ENCODE results near the gene SPAG9. TPM values are rescaled to one million over a fixed set of nuclear protein-coding genes. Genes with fewer than 3 reads are reported as not detected.
"Not testable (repeated sequence)": the region's sequence is repeated elsewhere in the genome, so short reads cannot be mapped to it uniquely, and the experiment has no call there.

SPAG9 gene
- total RNA-seq, 1 donor from 2014 or later = 48.2 TPM

GRCh38 chr17:50946223-50946890, 174.3 kb downstream of the SPAG9 start:
- intact Hi-C loops (cut with micrococcal nuclease) = no loop called here

GRCh38 chr17:50945779-50946222, 174.9 kb downstream of the SPAG9 start:
- intact Hi-C loops (cut with micrococcal nuclease) = loop anchor here (2.0 kb wide), 1 partner anchor 35 kb away; no protein-coding TSS in a partner anchor

DNA sequence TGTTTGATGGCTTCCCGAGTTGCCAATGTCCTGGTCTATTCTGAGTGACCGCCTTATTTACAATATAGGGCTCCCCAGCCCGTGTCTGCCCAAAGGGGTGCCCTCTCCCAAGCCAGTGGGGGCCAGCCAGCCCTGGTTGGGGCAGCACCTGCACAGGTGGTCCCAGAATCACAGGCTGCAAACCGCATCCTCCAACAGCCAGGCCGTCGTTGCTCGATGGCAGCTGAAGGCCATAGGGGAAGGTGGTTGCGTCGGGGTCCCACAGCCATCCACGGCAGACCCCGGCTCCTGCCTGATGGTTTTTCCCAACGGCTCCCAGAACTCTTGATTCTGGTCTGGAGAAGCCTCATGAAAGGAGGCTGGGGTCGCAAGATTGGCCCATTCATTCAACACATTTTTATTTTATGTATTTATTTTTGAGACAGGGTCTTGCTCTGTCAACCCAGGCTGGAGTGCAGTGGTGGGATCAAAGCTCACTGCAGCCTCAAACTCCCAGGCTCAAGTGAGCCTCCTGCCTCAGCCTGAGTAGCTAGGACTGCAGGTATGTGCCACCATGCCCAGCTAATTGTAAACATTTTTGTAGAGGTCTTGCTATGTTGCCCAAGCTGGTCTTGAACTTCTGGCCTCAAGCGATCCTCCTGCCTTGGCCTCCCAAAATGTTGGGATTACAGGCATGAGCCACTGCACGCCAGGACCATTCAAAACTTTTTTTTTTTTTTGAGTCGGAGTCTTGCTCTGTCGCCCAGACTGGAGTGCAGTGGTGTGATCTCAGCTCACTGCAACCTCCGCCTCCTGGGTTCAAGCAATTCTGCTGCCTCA, 175.6 kb downstream of the SPAG9 start:
- intact Hi-C loops (cut with micrococcal nuclease) = loop anchor here (1.0 to 2.0 kb wide), 2 partner anchors 34 to 78 kb away; no protein-coding TSS in a partner anchor

- intact Hi-C loops (cut with micrococcal nuclease) = loop anchor here (1.0 to 2.0 kb wide), 2 partner anchors 33 to 77 kb away; no protein-coding TSS in a partner anchor
Measured at GRCh38 chr17:50944054-50944901, 176.4 kb downstream of the SPAG9 start.

GRCh38 chr17:50943575-50943933, 177.1 kb downstream of the SPAG9 start:
- intact Hi-C loops (cut with micrococcal nuclease) = no loop called here

GRCh38 chr17:50941676-50942048, 179.0 kb downstream of the SPAG9 start:
- intact Hi-C loops (cut with micrococcal nuclease) = not testable (repeated sequence)

- intact Hi-C loops (cut with micrococcal nuclease) = no loop called here
Measured at GRCh38 chr17:50939795-50940684, 180.6 kb downstream of the SPAG9 start.

GRCh38 chr17:50939542-50939794, 181.2 kb downstream of the SPAG9 start:
- intact Hi-C loops (cut with micrococcal nuclease) = no loop called here

GRCh38 chr17:50938821-50939541, 181.7 kb downstream of the SPAG9 start:
- intact Hi-C loops (cut with micrococcal nuclease) = no loop called here

- intact Hi-C loops (cut with micrococcal nuclease) = no loop called here
Measured at GRCh38 chr17:50935996-50936266, 184.7 kb downstream of the SPAG9 start.

DNA sequence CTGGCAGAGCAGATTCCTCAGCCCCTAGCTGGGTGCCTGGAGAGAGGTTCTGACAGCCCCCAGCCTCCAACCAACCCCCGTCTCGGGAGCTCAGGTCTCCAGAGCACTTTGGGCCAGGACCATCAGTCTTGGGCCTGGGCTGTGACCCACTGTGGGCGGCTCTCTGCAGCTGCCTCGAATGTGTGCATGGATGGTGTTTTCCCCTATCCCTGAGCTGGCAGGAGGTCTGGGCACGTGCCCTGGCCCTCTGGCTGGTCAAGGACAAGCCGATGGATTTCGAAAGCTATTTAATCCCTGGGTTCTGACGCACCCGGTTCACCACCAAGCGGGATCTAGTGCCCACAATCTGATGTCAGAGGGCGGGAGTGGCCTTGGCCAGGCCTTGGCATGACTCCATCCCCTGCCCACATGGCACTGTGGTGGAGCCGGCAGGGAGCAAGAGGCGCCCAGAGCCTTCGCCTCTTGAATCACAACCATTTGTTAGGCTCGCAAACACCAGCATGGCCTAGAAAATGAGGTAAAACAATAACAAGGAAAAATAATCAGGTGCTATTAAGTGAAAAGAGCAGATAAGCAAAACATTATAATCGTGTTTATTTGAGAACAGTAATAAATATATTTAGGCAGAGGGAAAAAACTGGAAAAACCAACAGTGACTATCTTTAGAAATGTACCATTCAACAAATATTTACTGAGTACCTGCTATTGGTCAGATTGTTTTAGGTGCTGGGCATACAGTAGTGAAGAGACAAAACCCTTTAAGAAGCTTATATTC, 185.3 kb downstream of the SPAG9 start:
- intact Hi-C loops (cut with micrococcal nuclease) = no loop called here

- intact Hi-C loops (cut with micrococcal nuclease) = no loop called here
Measured at GRCh38 chr17:50934672-50935220, 185.9 kb downstream of the SPAG9 start.

GRCh38 chr17:50934161-50934560, 186.5 kb downstream of the SPAG9 start:
- intact Hi-C loops (cut with micrococcal nuclease) = no loop called here

GRCh38 chr17:50931144-50931908, 189.3 kb downstream of the SPAG9 start:
- intact Hi-C loops (cut with micrococcal nuclease) = no loop called here

DNA sequence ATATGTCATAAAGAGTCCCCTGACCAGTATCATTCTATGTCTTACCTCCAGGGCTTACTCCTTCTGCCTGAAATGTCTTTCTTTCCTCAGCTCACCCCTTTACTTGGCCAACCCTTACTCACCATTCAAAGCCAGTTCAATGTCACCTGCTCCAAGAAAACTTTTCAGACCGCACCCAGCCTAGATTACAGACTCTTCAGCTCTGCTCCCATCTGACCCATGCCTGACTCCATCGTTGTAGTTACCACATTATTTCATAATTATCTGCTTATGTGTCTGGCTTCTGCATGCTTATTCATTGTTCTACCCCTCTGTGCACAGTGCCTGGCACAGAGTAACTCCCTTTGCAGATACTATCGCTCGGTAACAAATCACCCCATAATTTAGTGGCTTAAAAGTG, 192.0 kb downstream of the SPAG9 start:
- intact Hi-C loops (cut with micrococcal nuclease) = no loop called here

- intact Hi-C loops (cut with micrococcal nuclease) = no loop called here
Measured at GRCh38 chr17:50927287-50927686, 193.4 kb downstream of the SPAG9 start.

DNA sequence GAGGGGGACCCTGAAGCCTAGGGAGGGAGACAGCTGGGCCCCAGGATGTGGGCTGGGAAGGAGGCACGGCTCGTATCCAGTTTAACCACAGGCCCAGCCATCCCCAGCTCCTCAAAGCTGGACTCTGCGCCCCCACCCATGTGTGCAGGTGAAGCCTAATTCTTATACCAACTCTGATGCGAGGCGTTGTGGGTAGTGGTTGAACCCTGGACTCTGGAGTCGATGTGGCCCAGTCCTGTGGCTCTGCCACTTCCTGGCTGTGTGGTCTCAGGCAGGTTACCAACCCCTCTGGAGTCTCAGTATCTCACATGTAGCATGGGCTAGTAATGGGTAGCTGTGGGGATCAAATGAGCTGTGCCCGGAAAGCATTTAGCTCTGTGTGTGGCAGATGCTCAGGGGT, 194.1 kb downstream of the SPAG9 start:
- intact Hi-C loops (cut with micrococcal nuclease) = no loop called here

DNA sequence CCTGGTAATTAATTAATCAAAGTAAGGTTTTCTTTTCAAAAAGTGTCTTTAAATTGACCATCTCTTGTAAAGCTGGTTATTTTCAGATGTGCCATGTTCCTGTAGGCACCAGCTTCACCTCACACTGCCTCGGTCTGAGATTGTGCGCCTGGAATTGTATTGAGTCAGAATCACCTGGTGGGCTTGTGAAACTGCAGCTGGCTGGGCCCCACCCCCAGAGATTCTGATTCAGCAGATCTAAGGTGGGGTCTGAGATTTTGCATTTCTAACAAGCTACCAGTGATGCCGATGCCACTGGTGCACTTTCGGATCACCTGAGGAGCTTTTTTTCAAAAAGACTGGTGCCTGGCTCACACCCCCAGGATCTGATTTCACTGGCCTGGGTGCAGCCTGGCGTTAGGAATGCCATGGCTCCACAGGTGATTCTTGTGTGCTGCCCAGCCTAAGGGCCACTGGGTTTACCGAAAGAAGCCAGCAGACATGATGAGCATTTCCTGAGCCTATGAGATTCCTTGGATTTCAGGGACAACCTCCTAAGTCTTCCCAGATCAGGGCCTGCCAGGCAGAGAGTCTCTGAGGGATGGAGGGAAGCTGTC, 195.3 kb downstream of the SPAG9 start:
- intact Hi-C loops (cut with micrococcal nuclease) = no loop called here

Data from T-helper 2 cell treated with Interferon-gamma antibody and Interleukin-4, amounts not matched to agents 100 ng/mL and 5 ng/mL, for 36 hours (primary cell).